RCC 7860 (cell line): ENCODE results near the gene SETBP1.
A peak's percentile ranks its signal among the peaks of the same experiment; 100 is the strongest.
"Not testable (repeated sequence)": the region's sequence is repeated elsewhere in the genome, so short reads cannot be mapped to it uniquely, and the experiment has no call there.

Experiments used
- DNase-seq: peaks from one replicate; pipeline ENCODE4 v3.0.0-alpha.2; 2015; ENCODE audit warnings: low spot score
- FAIRE-seq: peaks from 2 replicates; lab custom pipeline; 2012; peaks lifted over from hg19 to GRCh38; lab: Jason Lieb, UNC

Gene SETBP1

DNA sequence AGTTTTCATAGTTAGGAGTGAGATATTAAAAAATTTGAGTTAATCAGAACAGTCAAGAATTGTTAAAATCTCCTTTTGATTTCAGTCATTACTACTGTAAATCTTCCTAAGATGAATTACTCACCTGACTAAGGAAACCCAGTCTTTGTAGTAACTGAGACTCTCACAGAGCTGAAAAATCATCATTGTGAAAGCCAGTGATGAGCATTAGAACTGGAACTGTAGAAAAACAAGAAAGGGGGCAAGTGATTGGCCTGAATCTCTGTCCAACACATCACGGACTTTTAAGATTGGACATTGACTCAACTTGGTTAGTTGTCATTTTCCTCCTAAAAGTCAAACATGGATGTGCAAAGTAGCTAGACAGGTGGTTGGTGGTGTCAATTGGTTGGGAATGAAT is 21.9 kb downstream of the SETBP1 start:
- FAIRE-seq, result no peak

DNA sequence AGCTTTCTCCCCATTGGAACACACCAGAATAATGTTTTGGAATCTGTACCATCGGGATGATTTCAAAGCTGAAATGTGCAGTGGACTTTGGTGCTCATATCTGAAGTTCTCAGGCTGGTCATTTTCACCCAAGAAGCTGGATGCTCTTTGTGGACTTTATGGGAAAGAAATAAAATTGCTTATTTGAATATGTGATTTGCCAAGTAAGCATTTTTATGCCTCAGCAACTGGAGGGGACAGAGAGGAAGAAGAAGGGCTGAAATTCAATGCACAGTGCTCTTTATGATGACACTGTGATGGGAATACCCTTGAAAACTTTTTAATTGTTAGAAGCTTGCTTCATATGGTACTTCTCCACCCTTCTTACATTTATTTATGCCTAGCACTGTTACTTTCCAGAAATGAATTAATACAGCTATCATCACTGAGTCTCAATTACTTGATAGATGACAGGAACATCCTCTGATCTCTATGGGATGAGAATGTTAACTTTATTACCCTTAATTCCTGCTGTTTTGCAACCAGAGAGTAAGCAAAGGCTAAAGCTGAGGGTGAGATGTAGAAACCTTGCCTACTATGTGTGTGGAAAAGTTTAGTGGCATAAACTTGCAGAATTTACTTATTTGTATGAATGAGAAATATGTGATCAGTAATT is 23.6 kb downstream of the SETBP1 start:
- FAIRE-seq (no peak), DNase-seq (no peak)

More for the DNA sequence above, 21.9 kb downstream of the SETBP1 start:
- no peak for DNase-seq

DNA sequence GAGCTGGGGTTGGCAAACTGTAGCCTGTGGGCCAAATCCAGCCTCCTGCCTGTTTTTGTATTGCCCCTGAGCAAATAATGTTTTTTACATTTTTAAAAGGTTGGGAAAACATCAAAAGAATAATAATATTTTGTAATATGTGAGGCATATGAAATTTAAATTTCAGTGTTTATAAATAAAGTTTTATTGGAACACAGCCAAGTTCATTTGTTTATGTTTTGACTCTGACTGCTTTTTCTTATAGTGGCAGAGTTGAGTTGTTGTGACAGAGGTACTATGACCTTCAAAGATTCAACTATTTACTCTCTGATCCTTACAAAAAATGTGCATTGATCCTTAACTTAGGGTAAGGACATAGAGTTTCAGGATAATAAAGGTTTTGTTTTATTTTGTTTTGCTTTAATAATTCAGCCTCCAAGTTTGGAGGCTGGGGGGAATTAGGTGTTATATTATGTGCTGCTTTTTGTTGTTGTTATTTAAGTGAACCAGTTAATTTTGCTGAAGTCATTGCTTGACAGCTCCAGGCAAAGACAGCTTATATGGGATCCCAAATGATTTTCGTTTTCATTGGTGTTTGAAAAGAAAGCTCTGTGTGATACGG is 24.5 kb downstream of the SETBP1 start:
- FAIRE-seq (no peak), DNase-seq (no peak)

DNA sequence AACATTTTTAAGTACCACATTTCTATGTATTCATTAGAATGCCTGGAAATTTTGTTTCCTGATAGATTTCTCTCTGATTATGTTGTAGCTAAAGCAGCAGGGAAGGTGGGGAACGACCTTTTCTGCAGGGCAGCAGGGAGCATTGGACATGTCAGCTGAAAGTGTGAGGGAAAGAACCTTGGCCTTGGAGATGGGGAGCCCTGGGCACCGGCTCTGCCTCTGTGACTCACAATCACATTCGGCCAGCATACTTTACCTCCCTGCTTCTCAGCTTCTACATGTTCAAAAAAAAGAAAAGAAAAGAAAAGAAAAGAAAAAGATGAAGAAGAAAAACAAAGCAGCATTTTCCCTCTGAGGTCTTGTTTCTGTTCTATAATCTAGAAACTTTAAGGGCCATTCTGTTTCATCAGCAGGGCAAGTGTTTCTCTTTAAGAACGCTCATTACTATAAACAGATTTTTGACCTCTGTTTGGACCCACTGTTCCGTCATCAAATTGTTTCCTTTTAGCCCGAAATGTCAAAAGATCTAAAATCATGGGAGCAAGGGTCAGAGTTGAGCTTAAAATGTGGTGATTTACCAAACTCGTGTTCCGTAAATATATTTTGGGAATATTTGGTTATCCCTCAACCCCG is 27.9 kb downstream of the SETBP1 start:
- no peak for FAIRE-seq
- no peak for DNase-seq

DNA sequence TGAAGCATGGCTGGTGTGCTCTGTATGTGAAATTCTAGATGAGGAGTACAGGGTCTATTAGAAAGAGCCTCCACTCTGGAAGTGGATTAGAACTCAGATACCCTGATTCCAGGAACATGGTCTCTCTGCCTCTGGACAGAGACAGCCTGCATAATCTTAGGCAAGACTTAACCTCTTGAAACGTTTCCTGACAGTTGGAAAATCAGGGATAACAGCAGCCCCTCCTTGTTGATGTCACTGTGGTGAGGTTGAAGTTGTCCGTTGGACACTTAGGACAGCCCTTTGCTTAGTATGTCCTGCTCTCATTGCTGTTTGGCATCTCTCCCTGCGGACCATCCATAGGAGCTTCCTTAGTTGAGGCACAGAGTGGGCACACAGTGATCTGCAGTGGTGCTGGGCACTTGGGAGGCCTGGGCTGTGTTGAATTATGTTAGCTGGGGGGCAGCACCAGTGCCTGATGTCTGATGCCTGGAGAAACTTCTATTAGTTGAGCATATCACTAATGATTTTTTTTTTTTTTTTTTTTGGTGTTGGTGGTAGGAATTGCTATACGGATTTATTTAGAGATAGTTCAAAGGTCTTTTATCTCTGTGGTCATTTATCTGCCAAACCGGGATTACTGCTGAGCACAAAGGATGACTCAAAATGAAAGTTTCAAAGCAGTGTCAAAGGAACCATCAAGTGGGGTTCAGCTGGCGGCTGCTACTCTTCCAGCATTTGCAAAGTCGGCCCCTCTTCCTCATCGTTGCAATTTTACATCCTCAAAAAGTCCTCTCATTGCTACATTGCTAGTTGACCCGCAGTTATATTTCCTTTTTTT is 28.8 kb downstream of the SETBP1 start:
- no peak for DNase-seq
- FAIRE-seq, result no peak

DNA sequence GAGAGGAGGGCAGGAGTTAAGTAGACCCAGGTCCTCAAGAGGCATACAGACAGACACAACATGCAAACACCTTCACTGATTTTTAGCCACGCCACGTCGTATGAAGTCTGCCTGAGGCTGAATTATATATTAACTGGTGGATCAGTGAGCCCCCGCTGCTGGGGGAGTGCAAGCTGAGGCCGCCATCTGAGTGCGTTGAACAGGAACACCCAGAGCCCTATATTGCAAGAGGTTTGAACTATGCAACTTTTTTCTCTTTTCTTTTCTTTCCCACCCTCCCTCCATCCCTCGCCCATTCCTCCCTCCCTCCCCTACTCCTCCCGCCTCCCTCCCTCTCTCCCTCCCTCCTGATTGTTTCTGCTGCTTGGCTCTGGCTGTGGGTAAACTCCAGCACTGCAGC is 30.2 kb downstream of the SETBP1 start:
- DNase-seq (no peak), FAIRE-seq (no peak)

DNA sequence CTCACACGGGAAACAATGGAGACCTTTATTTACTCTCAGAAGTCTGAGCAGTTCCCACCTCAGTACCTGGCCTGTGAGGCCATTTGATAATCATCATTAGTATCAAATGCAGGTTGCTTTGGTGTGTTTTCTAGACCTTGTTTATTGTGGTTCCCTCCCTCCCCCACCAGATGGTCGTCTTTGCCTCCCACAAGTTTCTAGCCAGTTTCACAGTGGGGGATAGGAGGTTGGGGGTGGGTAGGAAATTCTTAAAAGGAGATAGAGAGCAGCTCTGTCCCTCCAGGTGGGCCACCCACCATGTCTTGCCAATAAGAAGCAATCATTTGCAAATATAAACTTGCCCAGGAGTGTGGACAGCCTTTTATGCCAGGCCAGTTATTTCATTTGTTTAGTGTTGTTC is 31.3 kb downstream of the SETBP1 start:
- DNase-seq (no peak), FAIRE-seq (no peak)

DNA sequence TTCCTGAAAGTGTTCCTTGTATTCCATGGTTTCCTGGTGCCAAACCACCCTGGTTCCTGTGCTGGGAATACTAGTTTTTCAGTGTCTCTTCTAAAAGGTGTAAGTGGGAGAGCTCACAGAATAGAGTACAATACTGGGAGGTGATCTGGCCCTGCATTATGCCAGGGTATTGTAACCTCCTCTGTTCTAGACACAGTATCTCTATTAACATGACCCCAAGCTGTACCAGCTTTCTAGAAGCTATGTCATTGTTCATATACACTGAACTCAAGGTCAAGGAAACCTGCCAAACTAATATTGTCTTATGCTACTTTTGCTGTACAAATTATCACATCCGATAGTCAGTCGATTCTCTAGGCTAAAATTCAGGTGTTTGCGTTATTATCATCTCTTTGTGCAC is 32.7 kb downstream of the SETBP1 start:
- DNase-seq, result no peak
- no peak for FAIRE-seq

DNA sequence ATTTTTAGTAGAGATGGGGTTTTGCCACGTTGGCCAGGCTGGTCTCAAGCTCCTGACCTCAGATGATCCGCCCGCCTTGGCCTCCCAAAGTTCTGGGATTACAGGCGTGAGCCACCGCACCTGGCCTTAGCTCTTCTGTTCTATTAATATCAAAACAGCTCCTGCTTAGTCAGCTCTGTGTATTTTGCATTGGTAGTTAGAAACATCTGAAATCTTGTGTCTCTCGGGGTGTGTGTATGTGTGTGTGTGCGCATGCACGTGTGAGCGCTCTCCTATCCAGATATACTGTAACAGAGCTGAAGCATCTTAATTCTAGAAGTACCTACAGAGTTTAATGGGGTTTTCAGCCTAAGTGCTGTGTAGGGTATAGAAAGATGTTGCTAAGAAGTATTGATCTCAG is 33.7 kb downstream of the SETBP1 start:
- no peak for DNase-seq
- FAIRE-seq, result no peak

DNA sequence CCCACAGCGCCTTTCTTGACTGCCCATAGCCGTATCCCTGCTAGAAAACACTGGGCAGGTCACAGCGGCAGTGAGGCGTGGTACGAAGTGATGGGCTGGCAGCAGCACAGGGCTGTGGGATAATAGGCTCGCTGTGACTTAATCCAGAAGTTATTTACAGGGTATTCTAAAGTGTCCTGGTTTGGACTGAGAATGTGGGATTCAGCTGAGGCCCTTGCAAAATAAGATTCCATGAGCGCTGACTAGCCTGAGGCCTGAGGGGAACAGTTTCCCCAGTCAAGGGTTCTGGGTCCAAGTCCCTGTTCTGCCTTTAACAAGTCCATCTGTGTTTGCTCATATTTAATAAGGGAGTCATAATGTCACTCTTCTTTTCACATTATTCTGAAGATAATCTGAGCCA is 34.6 kb downstream of the SETBP1 start:
- FAIRE-seq, result no peak

DNA sequence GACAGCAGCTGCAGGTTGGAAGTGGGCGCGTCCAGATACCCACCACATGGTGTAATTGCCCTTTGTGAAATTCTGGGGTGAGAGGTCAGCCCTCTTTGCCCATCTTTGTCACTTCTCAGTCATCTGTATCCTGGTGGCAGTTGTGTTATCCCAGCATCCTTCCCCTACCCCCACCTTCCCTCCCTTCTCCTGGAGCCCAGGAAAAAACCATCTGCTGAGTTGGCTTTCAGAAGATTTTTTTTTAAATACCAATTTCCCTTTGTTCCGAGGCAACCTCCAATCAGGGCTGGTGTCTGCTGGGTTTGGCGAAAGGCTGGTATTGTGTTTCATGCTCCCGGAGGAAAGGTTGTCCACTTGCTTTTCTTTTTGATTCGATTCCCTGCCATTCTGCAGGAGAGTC is 35.2 kb downstream of the SETBP1 start:
- DNase-seq (no peak), FAIRE-seq (no peak)

More for the DNA sequence above, 34.6 kb downstream of the SETBP1 start:
- peak; percentile 9 for DNase-seq

DNA sequence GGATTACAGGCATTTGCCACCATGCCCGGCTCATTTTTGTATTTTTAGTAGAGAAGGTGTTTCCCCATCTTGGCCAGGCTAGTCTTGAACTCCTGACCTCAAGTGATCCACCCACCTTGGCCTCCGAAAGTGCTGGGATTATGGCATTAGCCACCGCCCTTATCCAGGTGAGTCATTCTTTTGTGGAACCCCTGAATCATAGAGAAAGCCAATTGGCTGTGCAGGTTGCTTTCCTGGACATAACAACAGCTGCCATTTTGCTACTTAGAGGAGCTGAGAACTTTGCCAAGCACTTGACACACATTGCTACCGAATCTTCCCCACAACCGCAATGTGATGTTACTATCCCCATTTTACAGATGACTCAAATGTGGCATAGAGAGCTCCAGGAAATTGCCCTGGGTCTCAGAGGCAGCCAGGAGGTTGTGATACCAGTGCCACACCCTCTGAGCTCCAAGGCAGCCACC is 36.0 kb downstream of the SETBP1 start:
- FAIRE-seq, result no peak
- no peak for DNase-seq

DNA sequence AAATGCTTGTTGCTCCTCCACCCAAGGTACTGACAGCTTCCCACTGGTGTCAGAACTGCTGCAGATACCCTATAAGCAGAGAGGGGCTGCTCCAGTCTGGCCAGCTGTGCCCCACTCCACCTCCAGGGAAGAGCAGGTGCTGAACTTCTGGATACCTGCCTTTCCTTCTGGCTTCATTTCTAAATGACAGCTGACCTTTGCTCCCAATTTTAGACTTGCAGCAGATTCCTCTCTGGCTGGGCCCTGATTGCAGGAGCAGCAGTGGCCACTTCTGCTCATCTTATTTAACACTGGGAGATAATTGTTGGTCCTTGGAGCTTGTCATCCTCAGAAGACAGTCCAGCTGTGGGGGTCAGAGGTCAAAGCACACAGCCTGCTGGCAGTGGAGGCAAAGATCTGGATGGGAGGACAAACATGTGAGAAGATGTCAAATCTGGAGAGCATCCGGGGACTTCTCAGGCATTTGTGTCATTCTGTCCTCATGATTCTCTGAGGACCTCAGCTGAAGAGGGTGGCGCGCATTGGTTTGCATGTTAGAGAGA is 38.9 kb downstream of the SETBP1 start:
- no peak for DNase-seq
- FAIRE-seq, result no peak

DNA sequence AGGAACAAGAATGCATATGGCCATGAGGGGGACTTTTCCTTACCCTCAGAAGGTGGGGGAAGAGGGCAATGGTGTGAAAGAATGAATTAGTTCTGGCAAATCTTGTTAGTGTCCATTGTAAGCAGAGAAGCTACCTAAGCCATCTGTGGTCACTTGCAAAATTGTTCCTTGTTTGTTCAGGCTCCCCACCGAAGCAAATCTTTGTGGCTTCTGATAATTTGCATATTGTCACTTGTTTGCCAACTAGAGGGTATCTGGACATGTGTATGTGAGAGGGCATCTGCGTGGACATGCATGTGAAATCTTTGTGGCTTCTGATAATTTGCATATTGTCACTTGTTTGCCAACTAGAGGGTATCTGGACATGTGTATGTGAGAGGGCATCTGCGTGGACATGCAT is 41.1 kb downstream of the SETBP1 start:
- DNase-seq, FAIRE-seq: not testable (repeated sequence)

DNA sequence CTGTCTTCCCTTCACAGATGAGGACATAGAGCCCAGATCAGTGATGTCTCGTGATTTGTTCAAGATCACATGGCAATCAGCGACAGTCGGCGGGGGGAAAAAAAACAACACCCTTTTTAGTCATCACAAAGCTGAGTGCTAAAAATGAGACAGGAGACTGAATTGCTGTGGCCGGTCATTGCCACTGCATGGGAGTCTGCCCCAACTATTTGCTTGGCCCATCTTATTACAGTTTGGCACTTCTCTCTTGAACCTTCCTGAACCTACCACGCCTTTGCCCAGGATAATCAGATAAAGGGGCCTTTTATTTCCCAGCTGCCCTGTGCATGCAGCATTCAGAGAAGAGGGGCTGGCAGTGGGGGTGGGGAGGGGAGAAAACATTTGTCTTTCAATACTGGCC is 42.7 kb downstream of the SETBP1 start:
- FAIRE-seq, result no peak

DNA sequence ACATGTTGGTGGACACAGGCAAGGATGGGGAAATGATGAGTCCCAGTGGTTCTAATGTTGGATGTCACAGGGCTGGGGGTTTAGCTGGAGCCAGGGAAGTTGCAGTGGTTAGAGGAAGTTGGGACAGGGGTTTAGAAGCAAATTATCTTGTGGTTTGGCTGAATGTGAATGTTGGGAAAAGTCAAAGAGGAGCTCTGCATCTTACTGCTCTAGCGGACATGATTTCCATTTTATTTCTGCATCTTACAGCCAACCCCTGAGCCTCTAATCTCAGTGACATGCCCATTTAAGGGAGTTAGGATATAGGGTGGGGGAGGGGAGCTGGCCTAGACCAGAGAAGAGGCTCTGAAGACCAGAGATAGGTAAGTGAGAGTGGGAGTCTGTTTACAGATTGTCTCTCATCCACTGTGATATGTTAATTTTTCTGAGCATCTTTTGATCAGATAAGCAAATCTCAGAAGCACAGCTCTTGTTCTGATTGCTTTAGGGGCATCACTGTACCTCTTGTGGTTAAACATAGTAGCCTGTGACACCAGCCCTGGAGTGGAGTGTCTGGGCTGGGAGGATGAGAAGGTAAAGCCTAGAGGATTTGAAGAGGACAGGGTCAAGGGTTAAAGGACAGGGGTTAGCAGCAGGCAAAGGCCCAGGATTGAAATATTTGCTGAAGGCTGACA is 43.6 kb downstream of the SETBP1 start:
- FAIRE-seq (no peak), DNase-seq (no peak)

More for the DNA sequence above, 42.7 kb downstream of the SETBP1 start:
- DNase-seq, result no peak

DNA sequence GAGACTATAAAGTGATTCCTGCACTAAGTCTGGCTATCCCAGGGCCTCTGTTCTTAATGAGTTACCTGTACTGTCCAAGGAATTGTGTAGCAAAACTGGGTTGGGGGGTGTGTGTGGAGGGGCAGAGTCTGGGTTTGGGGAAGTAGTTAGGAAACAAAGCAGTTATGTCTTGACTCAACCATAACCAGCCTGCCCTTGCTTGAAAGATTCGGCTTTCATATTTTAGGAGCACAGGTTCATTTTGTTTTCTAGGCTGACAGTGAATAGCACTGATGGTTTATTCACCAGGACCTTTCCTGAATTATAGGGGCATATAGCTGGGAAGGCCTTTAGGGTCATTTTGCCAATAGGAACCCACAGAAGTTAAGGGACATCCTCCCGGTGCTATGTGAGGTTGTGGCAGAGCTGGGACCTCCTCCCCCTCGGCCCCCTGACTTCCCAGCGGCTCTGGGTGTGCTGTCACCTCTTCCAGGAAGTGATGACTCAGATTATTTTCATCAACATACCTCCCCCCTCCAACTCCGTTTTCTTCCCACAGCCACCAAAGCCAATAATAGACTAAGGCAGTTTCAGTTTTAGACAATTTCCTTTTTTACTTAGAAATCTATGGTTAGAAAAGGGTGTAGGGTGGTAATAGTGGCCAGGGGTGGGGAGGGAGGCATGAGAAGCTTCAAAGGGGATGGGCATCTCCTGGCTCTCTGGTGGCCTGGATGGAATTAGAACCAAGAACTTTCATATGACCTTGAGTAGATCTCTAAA is 44.8 kb downstream of the SETBP1 start:
- DNase-seq, result peak; percentile 5
- no peak for FAIRE-seq

DNA sequence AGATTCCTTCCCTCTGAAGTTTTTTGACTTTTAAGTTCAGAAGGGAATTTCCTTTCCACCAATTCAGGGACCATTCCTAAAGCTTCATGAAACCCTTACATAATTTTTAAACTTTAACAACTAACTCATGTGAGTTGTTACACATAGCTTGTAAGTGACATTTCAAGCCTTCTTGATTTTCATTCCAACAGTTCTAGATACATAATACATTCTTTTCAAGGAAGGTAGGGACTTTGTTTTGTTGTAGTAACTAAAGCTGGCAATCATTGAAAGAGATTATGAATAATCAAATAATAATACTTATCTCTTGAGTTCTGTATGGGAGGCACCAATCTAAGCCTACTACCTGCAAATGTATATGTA is 45.4 kb downstream of the SETBP1 start:
- no peak for DNase-seq
- FAIRE-seq, result no peak

DNA sequence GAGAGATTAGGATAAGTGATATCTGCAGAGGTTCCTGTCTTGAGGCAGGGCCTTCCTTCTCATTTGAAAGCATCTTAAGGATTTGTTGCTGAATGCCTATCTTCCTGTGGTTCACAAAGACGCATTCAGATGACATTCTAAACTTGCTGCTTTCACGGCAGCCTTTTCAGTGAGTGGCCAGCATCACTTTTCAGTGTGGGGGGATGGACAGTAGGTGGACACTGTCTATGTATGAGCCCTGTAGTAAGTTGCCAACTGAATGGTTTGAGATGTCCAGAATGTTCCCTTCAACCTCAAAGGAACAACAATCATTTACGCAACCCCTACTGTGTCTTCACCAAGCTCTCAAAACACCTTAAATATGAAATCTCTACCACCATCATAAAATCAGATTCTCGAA is 46.6 kb downstream of the SETBP1 start:
- DNase-seq (no peak), FAIRE-seq (no peak)

DNA sequence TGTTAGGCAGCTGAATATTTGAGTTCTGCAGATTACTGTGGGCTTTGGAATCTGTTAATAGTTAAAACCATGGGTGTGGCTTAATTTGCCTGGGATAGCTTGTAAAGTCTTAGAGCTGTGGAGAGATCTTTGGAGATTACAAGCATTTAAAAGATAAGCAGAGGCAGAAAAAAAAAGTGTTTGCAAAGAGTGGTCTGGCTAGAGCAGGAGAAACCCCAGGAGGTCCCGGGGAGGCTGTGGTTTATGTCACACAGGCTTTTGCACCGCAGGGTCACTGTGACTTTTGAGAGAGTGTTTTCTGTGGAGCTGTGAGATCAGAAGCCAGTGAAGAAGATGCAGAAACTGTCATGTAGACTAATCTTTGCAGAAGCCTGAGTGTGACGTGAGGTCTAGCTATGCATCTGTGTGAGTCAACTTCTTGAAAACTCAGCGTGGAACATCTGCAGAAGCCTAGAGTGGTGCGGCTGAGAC is 49.0 kb downstream of the SETBP1 start:
- FAIRE-seq (no peak), DNase-seq (no peak)
